ENCODE results near the gene NPC1L1.
"Not testable (repeated sequence)": the region's sequence is repeated elsewhere in the genome, so short reads cannot be mapped to it uniquely, and the experiment has no call there.

The NPC1L1 gene

DNA sequence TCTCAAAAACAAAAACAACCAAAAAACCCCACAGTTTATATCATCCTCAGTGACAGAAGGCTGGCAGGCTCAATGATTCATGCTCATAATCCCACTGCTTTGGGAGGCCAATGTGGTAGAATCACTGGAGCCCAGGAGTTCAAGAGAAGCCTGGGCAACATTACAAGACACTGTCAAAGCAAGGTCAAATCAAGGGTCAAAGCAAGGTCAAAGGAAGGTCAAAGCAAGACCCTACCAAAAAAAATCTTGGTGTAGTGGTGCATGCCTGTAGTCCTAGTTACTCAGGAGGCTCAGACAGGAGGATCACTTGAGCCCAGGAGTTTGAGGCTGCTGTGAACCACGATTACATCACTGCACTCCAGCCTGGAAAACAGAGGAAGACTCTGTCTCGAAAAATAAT, 14.2 kb upstream of the NPC1L1 start:
- DNase-seq (ENCODE audit: insufficient read length, low spot score) (no peak), FAIRE-seq (no peak)
- TF ChIP-seq, protein P1, sequence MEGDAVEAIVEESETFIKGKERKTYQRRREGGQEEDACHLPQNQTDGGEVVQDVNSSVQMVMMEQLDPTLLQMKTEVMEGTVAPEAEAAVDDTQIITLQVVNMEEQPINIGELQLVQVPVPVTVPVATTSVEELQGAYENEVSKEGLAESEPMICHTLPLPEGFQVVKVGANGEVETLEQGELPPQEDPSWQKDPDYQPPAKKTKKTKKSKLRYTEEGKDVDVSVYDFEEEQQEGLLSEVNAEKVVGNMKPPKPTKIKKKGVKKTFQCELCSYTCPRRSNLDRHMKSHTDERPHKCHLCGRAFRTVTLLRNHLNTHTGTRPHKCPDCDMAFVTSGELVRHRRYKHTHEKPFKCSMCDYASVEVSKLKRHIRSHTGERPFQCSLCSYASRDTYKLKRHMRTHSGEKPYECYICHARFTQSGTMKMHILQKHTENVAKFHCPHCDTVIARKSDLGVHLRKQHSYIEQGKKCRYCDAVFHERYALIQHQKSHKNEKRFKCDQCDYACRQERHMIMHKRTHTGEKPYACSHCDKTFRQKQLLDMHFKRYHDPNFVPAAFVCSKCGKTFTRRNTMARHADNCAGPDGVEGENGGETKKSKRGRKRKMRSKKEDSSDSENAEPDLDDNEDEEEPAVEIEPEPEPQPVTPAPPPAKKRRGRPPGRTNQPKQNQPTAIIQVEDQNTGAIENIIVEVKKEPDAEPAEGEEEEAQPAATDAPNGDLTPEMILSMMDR (IDR thresholded peaks at IDR 0.05; ENCODE audit: insufficient read depth, missing control alignments): no peak

DNA sequence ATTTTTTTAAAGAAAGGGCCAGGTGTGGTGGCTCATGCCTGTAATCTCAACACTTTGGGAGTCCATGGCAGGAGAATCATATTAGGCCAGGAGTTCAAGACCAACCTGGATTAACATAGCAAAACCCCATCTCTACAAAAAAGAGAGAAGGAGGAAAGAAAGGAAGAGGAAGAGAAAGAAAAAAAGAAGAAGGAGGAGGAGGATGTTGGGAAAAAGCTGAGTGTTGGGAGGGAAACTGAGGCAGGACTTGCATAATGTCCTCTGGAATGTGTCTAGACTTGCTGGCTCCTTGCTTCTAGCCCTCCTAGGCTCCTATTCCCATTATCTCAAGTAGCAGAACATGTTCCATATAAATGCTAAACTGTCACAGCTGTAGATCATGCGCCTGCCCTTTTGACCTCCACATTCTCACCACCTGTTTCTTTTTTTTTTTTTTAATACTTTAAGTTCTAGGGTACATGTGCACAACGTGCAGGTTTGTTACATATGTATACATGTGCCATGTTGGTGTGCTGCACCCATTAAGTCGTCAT, 11.4 kb upstream of the NPC1L1 start:
- FAIRE-seq; DNase-seq (ENCODE audit: insufficient read length, low spot score): not testable (repeated sequence)

DNA sequence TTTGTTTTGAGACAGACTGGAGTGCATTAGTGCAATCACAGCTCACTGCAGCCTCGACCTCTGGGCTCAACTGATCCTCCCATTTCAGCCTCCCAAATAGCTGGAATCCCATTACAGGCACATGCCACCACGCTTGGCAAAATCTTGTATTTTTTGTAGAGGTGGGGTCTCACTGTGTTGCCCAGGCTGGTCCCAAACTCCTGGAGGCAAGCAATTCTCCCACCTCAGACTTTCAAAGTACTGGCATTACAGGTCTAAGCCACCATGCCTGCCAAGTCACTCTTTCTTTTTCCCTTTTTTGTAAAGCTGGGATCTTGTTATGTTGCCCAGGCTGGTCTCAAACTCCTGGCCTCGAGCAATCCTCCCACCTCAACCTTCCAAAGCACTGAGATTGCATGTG, 8.3 kb upstream of the NPC1L1 start:
- FAIRE-seq (no peak), DNase-seq (ENCODE audit: insufficient read length, low spot score) (no peak)
- TF ChIP-seq, protein P1 (IDR thresholded peaks at IDR 0.05; ENCODE audit: insufficient read depth, missing control alignments): no peak

DNA sequence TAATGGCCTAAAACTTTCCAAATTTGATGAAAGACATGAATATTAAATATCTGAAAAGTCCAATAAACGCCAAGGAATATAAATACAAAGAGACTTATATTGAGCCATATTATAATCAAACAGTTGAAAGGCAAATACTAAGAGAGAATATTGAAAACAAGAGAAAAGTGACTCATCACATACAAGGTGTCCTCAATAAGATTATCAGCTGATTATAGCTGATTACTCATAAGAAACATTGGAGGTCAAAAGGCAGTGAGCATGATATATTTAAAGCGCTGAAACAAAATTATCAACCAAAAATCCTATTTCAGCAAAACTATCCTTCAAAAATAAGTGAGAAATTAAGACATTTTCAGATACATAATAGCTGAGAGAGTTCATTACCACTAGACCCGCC, 7.8 kb upstream of the NPC1L1 start:
- DNase-seq (ENCODE audit: insufficient read length, low spot score) (no peak), FAIRE-seq (no peak)
- TF ChIP-seq, protein P1 (IDR thresholded peaks at IDR 0.05; ENCODE audit: insufficient read depth, missing control alignments): no peak

DNA sequence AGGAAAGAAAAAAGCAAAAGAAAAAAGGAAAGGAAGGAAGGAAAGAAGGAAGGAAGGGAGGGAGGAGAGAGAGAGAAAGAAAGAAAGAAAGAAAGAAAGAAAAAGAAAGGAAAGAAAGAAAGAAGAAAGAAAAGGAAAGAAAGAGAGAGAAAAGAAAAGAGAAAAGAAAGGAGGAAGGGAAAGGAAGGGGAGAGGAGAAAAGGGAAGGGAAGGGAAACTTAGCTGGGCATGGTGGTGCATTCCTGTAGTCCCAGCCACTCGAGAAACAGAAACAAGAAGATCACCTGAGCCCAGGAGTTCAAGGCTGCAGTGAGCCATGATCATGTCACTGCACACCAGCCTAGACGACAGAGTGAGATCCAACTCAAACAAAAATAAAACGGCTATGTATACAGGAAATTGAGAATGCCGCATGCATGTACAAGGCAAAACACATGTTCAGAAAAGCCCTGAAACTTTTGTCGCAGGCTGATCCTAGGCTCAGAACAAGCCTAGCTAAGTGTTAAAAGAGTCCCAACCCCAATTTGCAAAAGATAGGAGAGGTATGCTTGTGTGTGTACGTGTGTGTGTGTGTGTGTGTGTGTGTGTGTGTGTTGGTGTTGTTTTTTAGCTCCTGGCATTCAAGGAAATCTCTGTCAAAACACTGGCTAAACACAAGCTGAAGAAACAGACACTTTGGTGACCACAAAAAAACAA, 6.6 kb upstream of the NPC1L1 start:
- TF ChIP-seq, protein P1 (IDR thresholded peaks at IDR 0.05; ENCODE audit: insufficient read depth, missing control alignments): no peak
- no peak for DNase-seq (ENCODE audit: insufficient read length, low spot score)
- no peak for FAIRE-seq

DNA sequence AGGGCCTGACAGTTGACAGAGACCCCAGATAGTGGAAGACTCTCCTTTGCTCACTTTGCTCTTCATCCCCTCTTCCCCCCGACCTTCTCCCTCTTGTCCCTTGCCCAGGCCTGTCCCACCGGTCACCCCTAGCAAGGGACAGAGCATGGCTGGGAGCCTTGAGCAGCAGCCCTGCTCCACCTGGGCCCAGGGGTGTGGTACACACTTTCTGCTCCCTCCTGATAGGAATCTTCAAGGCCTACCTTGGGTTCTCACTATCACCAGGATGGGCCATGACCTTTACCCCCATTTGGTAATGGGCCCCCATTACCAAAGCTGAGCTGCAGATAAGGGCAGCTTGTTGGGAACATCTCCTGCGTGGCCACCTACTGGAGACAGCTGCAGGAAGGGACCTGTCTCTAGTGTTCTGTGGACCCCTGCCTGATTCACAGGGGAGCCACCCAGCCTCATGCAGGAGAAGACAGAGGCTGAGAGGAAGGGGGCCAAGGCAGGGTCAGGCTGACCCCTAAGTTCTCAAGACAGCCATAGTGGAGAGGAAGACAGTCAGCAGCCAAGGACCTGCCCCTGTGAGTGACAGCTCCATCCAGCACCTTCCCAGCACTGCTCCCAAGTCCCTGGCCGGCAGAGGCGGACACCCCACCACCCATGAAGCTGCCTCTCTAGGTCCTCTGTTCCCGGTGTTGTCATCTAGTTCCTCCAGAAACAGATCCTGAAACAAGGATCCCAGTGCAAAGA, 913 bp upstream of the NPC1L1 start:
- TF ChIP-seq, protein P1 (IDR thresholded peaks at IDR 0.05; ENCODE audit: insufficient read depth, missing control alignments): no peak
- FAIRE-seq (no peak), DNase-seq (ENCODE audit: insufficient read length, low spot score) (no peak)

DNA sequence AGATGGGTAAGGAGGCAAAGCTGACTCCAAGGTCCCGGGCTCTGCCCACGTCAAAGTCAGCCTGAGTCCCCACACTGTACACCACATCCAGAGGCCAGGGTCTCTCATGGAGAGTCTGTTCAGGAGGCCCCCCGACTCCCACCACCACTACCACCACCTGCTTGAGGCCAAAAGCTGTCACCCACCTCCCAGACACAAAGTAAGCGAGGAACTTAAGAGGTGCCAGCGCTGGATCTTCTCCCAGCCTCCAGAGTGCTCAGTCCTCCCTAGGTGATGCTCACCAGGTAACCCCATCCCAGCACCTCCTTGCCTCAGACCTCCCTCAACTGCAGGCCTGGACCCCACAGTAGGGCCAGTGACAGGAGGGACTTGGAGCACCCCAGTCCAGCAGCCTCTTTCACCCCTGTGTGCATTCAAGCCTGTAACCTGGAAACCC, 520 bp downstream of the NPC1L1 start:
- FAIRE-seq: no peak
- DNase-seq (ENCODE audit: insufficient read length, low spot score): no peak
- TF ChIP-seq, protein P1 (IDR thresholded peaks at IDR 0.05; ENCODE audit: insufficient read depth, missing control alignments): no peak
